ENCODE data around the gene SEC14L6.
"Not testable (repeated sequence)": the region's sequence is repeated elsewhere in the genome, so short reads cannot be mapped to it uniquely, and the experiment has no call there.

SEC14L6 gene

DNA sequence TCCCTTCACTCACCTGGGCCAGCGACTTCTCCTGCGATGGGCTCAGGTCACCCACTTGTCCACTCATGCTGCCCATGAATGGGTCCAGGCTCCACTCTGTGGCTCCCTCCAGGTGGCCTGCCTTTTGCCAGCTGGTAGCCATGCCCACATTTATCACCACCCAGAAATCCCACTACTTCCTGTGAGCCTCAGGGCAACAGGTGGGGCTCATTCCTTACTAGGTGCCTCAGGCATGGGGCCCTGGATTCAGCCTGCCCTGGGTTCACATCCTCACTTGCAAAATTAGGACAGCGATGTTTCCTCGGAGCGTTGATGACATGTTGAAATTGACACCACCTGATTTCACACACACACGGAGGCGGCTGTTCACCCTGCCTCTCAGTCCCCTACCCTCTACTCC lies at the start of gene SEC14L6:
SEC14L6 (minus strand) TSS at position 126 of the 400 bp plus-strand sequence; CDS start at position 67, 59 bp downstream.
- no peak for DNase-seq (ENCODE audit: low spot score)

DNA sequence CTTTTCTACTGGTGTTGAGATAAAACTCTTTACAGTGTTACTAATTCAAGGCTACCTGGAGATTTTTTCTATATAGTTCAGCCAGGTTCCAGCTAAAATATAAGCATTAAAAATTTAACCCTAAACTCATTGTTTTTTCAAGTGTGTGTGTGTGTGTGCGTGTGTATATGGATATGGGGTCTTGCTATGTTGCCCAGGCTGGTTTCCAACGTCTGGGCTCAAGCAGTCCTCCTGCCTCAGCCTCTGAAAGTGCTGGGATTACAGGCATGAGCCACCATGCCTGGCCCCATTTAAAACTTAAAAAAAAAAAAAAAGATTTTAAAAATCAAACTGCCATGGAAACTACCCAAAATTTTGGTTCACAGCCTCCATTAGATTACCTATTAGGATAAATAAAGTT lies 49.7 kb upstream of the SEC14L6 start:
- DNase-seq (ENCODE audit: low spot score), result no peak

DNA sequence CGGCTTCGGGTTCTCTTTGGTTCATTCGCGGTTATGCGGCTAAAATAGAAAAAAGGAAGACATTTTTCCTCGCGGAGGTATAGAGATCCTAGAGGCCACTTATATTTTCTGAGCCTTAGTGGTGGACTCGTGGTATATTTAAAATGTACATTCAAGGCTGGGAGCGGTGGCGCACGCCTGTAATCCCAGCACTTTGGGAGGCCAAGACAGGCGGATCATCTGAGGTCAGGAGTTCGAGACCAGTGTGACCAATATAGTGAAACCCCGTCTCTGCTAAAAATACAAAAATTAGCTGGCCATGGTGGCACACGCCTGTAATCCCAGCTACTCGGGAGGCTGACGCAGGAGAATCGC lies 45.8 kb upstream of the SEC14L6 start:
- not testable (repeated sequence) for DNase-seq (ENCODE audit: low spot score)

- peak; percentile 96 for DNase-seq (ENCODE audit: low spot score)
These were observed 45.2 kb upstream of the SEC14L6 start, which contains the start of gene PES1 for GRCh38 chr22:30591588-30592359. Gene PES1, minus strand, starts transcription at chr22:30591910. Its CDS starts 77 bp downstream, at chr22:30591833.

GRCh38 chr22:30591191-30591587 lies 44.6 kb upstream of the SEC14L6 start:
- DNase-seq (ENCODE audit: low spot score), result no peak

DNA sequence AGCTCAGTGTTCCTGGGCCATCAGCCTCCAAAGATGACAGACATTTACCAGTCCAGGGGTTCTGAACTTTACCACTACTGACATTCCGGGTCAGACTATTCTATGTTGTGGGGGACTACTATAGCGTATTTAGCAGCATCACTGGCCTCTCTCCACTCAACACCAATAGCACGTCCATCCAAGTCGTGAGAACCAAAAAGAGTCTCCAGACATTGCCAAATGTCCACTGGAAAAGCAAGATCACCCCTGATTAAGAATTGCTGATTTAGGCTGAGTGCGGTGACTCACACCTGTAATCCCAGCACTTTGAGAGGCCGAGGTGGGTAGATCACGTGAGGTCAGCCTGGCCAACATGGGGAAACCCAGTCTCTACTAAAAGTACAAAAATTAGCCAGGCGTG lies 39.9 kb upstream of the SEC14L6 start:
- no peak for DNase-seq (ENCODE audit: low spot score)

GRCh38 chr22:30584441-30584840 lies 37.9 kb upstream of the SEC14L6 start:
- no peak for DNase-seq (ENCODE audit: low spot score)

- peak; percentile 77 for DNase-seq (ENCODE audit: low spot score)
These were observed 36.4 kb upstream of the SEC14L6 start for GRCh38 chr22:30582788-30583545.

DNA sequence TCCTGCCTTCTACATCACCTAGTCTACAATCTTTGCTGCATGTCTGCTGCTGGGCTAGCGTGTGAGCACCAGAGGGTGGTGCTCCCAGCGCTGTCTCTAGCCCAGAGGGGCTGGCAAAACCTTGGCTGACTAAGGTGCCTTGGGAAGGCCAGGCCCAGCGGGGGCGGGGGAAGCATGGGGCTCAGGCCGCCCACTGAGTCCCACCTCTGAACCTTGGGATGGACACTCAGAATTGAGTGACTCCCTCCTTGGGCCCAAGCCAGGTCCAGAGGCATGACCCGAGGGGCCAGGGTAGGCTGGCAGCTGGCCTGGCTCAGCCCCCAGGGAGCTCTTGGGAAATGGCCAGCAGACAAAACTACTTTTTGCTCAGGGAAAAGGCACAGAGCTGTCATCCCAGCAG lies 35.5 kb upstream of the SEC14L6 start:
- no peak for DNase-seq (ENCODE audit: low spot score)

GRCh38 chr22:30580896-30581295 lies 34.4 kb upstream of the SEC14L6 start:
- no peak for DNase-seq (ENCODE audit: low spot score)

- no peak for DNase-seq (ENCODE audit: low spot score)
These were observed 31.9 kb upstream of the SEC14L6 start for GRCh38 chr22:30578481-30578880.

- DNase-seq (ENCODE audit: low spot score), result no peak
These were observed 29.3 kb upstream of the SEC14L6 start for GRCh38 chr22:30575859-30576258.

DNA sequence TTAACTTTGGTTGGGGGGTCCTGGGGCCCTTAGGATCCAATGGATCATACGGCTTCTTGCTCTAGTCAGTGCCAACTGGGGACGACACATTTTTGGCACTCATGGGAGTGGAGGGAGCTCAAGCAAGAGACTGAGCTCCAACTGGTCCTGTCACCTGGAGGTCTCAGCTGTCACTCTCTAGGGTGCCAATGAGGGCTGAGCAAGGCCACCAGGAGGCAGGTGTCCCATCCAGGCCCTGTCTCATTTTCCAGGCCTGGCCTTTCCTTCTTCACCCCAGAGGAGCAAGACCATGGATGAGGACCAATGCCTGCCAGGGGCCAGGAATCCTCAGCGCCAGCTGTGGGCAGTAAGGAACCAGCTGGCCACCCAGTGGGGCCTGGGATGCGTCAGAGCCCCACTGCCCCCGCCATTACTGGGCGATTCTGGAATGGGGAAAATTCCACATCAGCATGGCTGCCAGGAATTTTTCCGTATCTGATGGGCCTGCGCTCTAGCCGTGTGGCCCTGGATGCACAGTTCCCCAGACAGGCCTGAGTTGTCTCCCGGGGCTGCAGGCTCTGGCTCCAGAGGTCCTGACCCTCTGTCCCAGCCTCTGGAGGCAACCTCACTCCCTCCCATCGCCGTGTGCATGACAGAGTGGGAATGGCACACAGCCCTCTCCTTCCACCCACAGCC lies 28.6 kb upstream of the SEC14L6 start:
- peak; percentile 79 for DNase-seq (ENCODE audit: low spot score)

- peak; percentile 94 for DNase-seq (ENCODE audit: low spot score)
These were observed 27.8 kb upstream of the SEC14L6 start, which contains the start of gene GAL3ST1 for GRCh38 chr22:30574095-30574981. Gene GAL3ST1, minus strand, starts transcription at chr22:30574665. Its CDS starts 17,273 bp downstream, at chr22:30557392.

DNA sequence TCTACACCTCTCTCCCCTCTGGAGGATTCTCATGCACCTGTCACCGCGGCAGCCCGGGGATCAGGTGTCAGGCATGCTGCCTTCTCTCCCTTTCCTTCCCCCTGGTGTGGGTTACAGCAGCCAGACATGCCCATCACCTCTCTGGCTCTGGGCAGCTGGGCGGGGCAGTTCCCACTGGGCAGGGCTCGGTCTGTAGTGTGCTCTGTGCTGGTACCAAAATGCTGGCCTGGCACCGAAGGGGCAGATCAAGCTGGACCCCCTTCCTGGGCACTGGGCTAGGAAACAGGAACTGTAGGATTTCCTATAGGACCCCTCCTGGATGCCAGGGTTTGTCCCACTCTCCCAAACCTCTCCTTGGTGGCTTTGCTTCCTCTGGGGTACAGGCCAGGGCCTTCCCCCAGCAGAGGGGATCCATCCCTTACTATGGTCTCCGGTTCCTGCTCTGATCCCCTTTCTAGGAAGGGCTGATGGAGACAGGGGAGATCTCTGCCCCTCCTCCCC lies 27.1 kb upstream of the SEC14L6 start:
- peak; percentile 58 for DNase-seq (ENCODE audit: low spot score)

DNA sequence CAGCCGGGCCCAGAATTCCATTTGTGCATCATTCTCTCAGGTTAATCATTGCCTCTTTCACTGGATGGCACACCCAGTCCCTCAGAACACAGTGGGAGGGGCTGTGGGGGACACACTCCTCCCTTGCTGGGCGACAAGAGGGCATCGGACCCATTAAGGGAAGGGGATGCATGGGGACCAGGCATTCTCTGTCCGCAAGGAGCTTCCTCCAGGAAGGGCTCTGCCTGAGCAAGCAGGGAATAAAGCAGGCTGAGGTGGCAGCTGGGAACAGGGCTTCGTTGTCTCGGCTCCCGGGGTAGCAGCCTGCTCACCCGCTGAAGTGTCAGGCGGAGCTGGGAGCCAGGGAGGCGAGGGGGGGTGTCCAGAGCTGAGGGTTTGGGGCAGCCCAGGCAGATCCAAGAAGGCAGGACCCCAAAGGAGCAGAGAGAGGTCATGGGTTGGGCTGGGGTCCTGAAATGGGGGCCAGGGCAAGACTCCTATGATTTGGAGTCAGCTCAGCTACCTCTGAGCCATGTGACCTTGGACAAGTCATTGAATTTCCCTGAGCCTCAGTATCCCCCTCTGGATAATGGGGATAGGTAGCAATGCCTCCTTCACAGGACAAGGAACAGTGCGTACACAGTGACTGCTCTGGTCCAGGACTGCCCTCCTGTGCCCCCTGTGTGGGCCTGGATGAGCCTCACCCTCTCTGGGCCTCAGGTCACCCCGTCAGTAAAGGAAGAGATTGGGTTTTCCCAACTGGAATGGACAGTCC lies 26.5 kb upstream of the SEC14L6 start:
- peak; percentile 84 for DNase-seq (ENCODE audit: low spot score)

- DNase-seq (ENCODE audit: low spot score), result no peak
These were observed 25.7 kb upstream of the SEC14L6 start for GRCh38 chr22:30572210-30572609.

DNA sequence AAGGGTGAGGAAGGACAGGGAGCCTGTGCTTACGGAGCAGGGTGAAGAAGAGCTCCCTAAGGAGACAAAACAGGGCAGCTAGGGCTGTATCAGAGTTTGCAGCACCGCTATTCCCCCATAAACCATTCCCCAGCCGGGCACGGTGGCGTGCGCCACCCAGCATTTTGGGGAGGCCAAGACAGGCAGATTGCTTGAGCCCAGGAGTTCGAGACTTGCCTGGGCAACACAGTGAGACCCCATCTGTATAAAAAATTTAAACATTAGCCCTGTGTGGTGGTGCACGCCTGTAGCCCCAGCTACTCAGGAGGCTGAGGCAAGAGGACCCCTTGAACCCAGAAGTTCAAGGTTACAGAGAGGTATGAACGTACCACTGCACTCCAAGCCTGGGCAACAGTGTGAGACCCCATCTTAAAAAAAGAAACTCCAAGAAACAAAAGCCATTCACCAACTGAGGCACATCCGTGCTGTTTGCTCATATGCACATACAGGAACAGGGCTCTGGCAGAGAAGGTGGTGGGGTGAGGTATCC lies 23.2 kb upstream of the SEC14L6 start:
- no peak for DNase-seq (ENCODE audit: low spot score)

DNA sequence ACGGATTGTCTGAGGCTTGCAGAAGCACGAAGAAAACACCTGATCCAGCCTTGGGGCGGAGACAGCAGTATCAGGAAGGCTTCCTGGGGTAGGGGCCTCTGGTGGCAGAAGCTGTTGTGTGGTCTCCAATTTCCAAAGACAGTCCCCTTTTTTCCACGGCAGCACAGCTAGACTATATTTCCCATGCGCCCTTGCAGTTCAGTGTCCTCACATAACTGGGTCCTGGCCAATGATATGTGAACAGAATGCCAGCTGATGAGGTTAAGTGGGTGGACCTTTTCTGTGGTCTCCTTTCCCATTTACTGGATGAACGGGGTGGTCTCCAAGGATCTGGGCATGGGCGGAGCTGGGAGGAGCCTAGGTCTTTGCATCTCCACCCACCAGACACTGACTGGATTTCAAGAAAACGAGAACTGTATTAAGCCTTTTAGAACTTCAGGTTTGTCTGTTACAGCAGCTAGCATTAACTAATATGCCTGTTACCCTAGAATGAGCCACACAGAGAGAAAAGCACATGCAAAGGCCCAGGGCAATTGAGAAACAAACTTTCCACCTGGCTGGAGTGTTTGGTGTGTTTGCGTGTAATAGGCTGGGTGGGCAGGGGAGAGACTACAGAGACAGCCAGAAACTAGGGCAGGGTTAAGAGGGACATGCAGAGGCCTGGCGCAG lies 21.7 kb upstream of the SEC14L6 start:
- DNase-seq (ENCODE audit: low spot score), result no peak

GRCh38 chr22:30567277-30567676 lies 20.7 kb upstream of the SEC14L6 start:
- not testable (repeated sequence) for DNase-seq (ENCODE audit: low spot score)
